Stimulated activated CD8-positive, alpha-beta memory T cell treated with anti-CD3 and anti-CD28 coated beads, Interleukin-7, amount 100 ng/mL, for 24 hours (primary cell): Measurements from ENCODE around the gene MARCHF3.
"Not testable (repeated sequence)": the region's sequence is repeated elsewhere in the genome, so short reads cannot be mapped to it uniquely, and the experiment has no call there.

Experiments
- DNase-seq: peaks from one replicate; pipeline ENCODE4 v3.0.0-alpha.2; 2020; ENCODE audit warnings: low read depth

The MARCHF3 gene

GRCh38 chr5:126847456-126847820, 182.9 kb downstream of the MARCHF3 start:
- no peak for DNase-seq

GRCh38 chr5:126846744-126847455, 183.5 kb downstream of the MARCHF3 start:
- no peak for DNase-seq

GRCh38 chr5:126846344-126846743, 184.0 kb downstream of the MARCHF3 start:
- no peak for DNase-seq

- peak; percentile 24 for DNase-seq
These were observed 184.8 kb downstream of the MARCHF3 start for GRCh38 chr5:126845470-126846070.

GRCh38 chr5:126843375-126843774, 187.0 kb downstream of the MARCHF3 start:
- not testable (repeated sequence) for DNase-seq

- DNase-seq, result not testable (repeated sequence)
These were observed 191.0 kb downstream of the MARCHF3 start for GRCh38 chr5:126839407-126839806.

GRCh38 chr5:126837906-126838539, 192.3 kb downstream of the MARCHF3 start:
- no peak for DNase-seq

- no peak for DNase-seq
These were observed 193.1 kb downstream of the MARCHF3 start for GRCh38 chr5:126837242-126837641.

GRCh38 chr5:126836778-126837177, 193.6 kb downstream of the MARCHF3 start:
- no peak for DNase-seq

- no peak for DNase-seq
These were observed 199.2 kb downstream of the MARCHF3 start for GRCh38 chr5:126831156-126831555.

- no peak for DNase-seq
These were observed 200.3 kb downstream of the MARCHF3 start for GRCh38 chr5:126830061-126830460.

- no peak for DNase-seq
These were observed 201.3 kb downstream of the MARCHF3 start for GRCh38 chr5:126829098-126829497.

- DNase-seq, result no peak
These were observed 203.6 kb downstream of the MARCHF3 start for GRCh38 chr5:126826619-126827215.

GRCh38 chr5:126819253-126819652, 211.1 kb downstream of the MARCHF3 start:
- DNase-seq, result no peak

GRCh38 chr5:126818736-126819135, 211.6 kb downstream of the MARCHF3 start:
- DNase-seq, result no peak
